ENCODE results near the gene TMEM72.

Gene TMEM72

DNA sequence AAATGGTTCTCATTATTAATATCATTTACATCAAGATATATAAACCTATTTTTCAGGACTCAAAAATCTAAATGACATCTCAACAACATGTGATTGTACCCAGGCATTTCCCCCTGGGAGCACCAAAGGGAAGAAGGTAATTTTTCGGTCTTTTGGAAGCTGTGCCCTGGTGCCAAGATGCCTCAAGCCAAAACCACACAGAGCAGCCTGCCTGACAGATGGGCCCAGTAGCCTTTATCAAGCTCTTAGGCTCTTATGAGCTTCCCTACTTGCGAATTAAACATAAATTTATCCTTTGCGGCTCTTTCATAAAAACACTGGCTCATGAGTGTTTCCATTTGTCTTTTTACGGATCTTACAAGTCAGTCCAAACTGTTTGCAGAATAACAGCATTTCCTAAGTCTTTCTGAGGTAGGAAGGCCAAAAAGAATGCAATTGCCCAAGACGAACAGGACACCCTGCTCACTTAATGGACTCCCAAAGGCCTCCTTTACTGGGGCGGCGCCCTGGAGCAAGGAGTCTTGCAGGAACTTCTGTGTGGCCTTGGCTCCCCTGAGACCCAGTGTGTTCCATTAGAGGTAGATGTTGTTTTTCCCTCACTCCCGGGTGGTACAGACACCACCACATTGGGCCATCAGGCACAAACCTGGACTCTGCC lies 44.4 kb downstream of the TMEM72 start:
- no peak for DNase-seq (ENCODE audit: low read depth)

DNA sequence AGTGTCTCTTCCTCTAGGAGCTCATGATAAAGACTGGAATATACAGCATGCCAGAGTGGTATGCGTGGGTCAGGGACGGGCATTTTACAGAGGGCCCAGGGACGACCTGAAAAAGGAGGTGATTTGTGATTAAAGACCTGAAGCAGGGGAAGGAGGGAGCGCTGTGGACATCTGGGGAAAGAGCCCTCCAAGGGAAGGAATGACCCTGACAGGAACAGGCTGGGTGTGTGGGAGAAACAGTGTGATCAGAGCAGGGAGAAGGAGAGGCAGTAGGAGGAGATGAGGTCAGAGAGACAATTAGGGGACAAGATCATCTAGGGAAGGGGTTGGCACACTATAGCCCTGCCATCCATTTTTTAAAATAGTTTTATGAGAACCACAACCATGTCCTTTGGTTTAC lies 45.1 kb downstream of the TMEM72 start:
- DNase-seq (ENCODE audit: low read depth), result no peak

DNA sequence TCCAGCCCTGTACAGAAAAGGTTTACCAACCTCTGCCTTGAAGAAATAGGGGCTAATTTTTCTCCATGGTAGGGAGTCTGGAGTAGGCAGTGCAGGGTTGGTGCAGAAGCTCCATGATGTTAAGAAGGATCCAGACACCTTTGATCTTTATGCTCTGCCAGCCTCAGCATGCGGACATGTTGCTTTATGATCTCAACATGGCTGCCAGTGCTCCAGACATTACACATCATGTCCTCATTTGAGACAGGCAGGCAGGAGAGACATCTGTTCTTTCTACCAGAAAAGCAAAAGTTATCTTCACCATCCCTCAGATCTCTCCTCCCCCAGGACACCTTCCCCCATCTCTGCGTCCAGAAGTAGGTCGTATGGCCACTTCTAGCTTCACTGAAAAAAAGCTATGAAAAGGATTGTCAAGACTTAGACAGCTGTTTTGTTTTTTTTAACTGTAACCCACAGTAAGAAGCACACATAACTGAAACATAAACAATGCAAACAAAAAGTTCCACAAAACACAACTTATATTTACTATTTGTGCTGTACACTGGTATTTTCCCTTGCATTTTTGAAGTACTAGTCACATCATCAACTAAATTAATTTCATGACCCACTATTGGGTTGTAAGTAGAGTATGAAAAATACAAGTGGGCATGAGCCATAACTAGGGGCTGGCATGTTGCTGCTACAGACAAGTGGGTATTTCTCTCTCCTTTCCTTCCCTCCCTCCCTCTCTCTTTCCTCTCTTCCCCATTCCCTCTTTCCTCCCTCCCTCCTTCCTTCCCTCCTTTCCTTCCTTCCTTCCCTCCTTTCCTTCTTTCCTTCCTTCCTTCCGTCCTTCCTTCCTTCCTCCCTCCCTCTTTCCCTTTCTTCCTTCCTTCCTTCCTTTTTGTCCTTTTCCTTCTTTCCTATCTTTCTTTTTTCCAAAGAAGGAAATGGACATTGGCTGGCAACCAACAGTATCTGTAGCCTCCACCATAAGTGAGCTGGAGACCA lies 45.9 kb downstream of the TMEM72 start:
- DNase-seq (ENCODE audit: low read depth), result no peak

GRCh38 chr10:44958196-44958897 lies 47.2 kb downstream of the TMEM72 start:
- DNase-seq (ENCODE audit: low read depth), result no peak

DNA sequence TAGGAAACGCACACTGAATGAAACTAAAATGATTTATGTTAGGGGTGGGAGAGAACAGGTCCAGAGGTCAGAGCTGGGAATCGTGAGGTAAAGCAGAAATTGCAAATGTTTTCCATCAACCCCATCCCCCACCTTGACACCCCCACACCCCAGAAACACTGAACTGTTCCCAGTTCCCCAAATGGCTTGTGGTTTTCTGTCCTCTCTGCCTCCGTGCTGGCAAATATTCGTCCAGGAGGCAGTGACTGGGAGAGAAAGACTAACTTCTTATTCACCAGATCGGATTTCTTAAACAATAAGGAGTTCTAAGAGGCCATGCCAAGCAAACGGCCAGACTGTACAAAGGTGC lies 47.7 kb downstream of the TMEM72 start:
- no peak for DNase-seq (ENCODE audit: low read depth)

- peak; percentile 90 for DNase-seq (ENCODE audit: low read depth)
These were observed 48.3 kb downstream of the TMEM72 start, which contains the start of gene RASSF4 for GRCh38 chr10:44959247-44960087. TSS of gene RASSF4 (plus strand) at chr10:44959802. CDS start at chr10:44970203, 10,401 bp downstream.

DNA sequence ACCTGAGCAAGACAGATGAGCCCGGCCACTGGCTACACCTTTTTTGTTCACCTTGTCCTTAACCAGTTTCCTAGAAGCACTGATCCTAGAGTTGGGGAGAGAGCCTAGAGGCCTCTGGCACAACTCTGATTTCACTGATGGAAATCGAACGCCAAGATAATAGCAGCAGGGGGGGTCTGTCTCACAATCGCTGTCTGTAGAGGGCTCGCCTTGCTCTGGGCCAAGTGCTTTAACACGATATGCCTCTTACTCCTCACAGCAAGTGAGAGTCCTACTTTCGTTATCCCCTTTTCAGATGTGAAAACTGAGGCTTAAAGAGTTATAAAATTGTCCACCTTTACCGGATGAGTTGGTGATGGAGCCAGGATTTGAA lies 48.9 kb downstream of the TMEM72 start:
- no peak for DNase-seq (ENCODE audit: low read depth)

DNA sequence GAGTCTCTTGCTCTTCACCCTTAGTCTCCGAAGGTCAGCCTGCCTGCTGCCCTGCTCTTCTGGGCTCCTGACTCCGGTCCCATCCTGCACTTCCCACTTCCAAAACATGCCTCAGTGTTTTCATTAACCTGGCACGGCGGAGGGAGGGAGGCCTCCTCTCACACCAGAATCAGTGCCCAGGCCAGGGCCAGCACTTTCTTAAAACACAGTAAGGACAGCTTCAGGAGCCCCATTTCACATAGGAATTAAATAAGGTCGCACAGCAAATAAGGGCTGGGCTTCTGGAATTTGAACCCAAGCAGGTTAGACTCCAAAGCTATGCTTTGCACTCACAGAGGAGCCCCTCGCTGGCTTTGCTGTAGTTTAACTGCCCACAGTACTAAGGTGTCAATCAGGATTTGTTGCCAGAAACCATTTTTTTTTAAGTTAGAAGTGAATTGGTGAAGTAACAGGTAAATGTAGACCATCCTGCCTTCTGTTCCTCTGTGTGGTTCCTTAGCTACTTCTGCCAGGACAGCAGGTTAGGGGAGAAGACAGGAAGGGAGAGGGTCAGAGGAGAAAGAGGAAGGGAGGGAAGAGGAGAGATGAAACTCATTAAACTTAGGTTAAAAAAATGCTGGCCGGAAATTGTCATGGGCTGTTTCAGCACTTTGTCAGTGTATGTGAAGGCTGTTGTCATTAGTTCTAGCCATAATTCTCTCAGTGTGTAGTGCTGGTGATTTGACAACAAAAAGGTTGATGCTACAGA lies 49.5 kb downstream of the TMEM72 start:
- DNase-seq (ENCODE audit: low read depth), result no peak

- no peak for DNase-seq (ENCODE audit: low read depth)
These were observed 50.1 kb downstream of the TMEM72 start for GRCh38 chr10:44961230-44961571.

DNA sequence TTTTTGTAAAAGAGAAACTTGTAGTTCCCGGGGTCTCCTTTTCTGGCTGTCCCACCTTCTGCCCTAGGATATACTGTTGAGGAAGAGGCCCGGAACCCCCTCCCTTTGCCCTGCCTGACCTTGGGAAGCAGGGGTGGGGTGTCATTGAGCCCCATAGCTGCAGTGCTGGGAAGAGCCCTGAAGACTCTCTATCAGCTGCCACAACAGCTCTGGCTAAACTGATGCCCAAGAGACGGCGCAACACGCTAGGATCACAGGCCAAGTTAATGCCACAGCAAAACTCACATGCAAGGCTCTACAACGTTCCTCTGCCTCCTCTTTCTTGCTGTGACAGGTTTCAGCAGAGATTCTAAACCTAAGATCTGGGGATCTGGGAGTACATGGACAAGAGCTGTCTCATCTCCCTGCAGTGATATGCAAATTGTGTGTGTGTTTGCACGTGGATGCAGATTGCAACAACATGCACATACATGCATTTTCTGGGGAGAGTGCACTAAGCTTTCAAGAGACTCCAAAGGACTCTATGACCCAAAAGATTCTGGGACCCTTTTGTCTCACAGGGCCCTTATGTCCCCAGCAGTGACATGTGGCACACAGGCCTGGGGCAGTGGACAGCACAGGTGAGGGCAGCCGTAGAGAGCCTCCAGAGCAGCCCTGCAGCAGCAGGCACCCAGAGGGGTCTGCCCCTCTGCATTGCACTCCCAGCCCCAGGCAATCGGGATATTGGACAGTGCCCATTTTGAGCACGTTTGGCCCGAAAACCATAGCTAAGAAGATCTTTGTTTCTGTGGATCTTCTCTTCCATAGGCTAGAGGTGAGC lies 51.0 kb downstream of the TMEM72 start:
- DNase-seq (ENCODE audit: low read depth), result no peak

- no peak for DNase-seq (ENCODE audit: low read depth)
These were observed 52.0 kb downstream of the TMEM72 start for GRCh38 chr10:44962870-44963738.

DNA sequence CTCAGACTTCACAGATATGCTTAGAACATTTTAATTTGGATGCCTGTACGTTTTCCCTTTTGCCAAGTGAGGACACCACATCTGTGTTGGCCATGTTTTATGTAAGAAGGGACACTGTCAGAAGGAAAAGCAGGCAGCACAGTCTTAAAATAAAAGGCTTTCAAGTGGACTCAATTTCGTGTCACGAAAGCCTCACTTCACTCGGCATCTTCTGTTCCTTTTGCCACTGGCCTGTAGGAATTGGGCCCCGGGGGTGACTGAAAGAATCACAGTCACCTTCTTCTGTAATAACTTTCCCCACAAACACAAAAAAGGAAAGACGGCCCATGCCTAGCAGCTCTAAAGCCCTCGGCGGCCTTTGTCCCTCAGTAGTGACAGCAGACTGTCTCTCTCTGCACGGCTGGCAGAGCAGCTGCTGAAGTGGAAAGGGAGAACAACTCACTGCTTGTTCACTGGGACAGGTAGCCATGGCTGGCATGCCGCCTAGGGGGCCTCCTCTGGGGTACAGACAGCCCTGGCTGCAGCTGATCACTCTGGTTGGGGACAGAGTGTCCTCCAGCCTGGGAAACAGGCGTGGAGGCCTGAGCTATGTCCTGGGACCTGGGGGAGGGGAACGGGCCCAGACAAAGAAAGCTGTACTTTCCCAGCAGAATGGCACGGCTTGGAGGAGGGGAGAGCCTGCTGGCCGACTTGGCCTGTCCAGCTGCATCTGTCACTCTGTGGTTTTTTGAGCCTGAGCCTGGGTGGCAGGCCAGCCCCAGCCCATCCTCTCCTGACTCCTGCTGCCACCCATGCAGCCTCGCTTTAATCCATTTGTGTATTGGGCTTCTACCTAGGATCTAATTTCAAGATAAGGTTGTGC lies 52.9 kb downstream of the TMEM72 start:
- DNase-seq (ENCODE audit: low read depth), result no peak

- DNase-seq (ENCODE audit: low read depth), result no peak
These were observed 54.0 kb downstream of the TMEM72 start for GRCh38 chr10:44965104-44965503.

GRCh38 chr10:44965651-44966097 lies 54.5 kb downstream of the TMEM72 start:
- DNase-seq (ENCODE audit: low read depth), result no peak

GRCh38 chr10:44966129-44966815 lies 55.1 kb downstream of the TMEM72 start:
- DNase-seq (ENCODE audit: low read depth), result no peak

GRCh38 chr10:44966816-44967509 lies 55.8 kb downstream of the TMEM72 start:
- no peak for DNase-seq (ENCODE audit: low read depth)

DNA sequence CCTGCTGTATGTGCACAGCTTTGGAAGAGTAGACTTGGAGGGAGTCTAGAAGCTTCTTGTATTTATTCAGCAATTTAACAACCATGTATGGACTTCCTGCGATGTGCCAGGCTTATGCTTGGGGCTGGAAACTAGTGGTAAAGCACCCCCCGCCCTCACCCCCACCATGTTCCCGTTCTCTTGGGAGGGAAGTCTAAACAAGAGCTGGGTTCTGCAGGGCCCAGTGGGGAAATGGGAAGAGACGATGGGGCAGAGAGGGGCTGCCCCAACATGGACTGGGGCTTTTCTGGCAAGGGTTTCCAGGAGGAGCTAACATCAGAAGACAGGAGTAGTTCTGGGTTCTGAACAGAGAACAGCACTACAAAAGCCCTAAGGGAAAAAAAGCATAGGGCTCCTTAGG lies 56.5 kb downstream of the TMEM72 start:
- DNase-seq (ENCODE audit: low read depth), result no peak
